ENCODE results near the gene ING4. TPM values are rescaled to one million over a fixed set of nuclear protein-coding genes. Genes with fewer than 3 reads are reported as not detected.
"Not testable (repeated sequence)": the region's sequence is repeated elsewhere in the genome, so short reads cannot be mapped to it uniquely, and the experiment has no call there.

ING4 gene
- polyA plus RNA-seq, result 76.6 TPM

DNA sequence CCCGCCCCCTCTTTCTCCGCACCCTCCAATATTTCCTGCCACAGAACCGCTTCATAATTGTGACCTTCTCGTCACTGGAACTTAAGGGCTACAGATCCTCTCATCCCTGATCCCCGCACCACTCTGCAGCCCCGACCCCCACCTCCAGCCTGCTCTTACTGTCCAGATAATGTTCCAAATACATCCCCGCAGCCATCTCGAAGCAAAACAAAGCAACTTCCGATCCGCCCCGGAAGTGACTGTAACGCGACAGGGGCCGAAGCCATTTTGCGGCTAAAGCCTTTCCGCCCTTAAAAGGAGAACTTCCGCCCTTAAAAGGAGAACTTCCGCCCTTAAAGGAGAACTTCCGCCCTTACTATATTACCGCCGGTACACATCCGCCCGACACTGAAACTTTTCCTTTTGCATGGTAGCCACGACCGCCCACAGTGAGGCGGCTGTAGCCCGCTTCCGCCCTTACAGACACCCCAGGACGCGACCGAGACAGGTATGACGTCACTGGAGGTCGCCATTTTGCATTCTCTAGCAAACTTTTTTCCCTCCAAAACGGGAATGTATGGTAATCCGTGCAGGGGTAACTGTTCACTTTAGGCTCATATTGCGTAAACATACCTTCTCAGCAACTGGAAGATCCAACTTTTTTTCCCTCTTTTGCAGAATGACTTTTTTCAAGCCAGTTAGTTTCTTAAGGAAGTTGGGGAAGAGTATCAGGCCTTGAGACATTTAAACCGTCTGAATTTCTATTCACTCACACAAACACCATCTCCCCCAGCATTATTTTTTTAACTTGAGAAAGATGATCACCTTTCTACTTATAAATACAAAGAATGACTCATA is at the start of gene ING4:
TSS of gene ING4 (minus strand) at position 214 of the 837 bp plus-strand sequence. CDS start at position 196, 18 bp downstream.
- H3K4me1 Mint-ChIP-seq, result peaks cover 11 to 22% (median 18%) of the 10 kb centered on the region in 3 donors
- no peaks in the 10 kb centered on the region for H3K27me3 Mint-ChIP-seq
- H3K4me3 Mint-ChIP-seq, result peak within 1 kb of the TSS; percentile 93 to 99 (median 98)
- no peaks in the 10 kb centered on the region for H3K9me3 Mint-ChIP-seq
- no peaks in the 10 kb centered on the region for H3K36me3 Mint-ChIP-seq
- H3K27ac Mint-ChIP-seq, result peak within 1 kb of the TSS; percentile 72 to 96 (median 91)

DNA sequence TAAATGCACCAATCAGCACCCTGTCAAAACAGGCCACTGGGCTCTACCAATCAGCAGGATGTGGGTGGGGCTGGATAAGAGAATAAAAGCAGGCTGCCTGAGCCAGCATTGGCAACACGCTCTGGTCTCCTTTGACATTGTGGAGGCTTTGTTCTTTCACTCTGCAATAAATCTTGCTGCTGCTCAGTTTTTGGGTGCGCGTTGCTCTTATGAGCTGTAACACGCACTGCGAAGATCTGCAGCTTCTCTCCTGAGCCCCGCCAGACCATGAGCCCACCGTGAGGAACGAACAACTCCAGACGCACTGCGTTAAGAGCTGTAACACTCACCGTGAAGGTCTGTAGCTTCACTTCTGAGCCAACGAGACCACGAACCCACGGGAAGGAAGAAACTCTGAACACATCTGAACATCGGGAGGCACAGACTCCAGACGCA is 46.1 kb upstream of the ING4 start:
- peaks cover 16% of the 10 kb centered on the region for H3K27me3 Mint-ChIP-seq
- H3K27ac Mint-ChIP-seq, result no peak overlapping the region
- H3K4me1 Mint-ChIP-seq, result no peaks in the 10 kb centered on the region
- H3K36me3 Mint-ChIP-seq, result no peaks in the 10 kb centered on the region
- H3K9me3 Mint-ChIP-seq, result no peaks in the 10 kb centered on the region
- H3K4me3 Mint-ChIP-seq, result peak overlapping the region in 2 of 4 donors; percentile 8 to 56

DNA sequence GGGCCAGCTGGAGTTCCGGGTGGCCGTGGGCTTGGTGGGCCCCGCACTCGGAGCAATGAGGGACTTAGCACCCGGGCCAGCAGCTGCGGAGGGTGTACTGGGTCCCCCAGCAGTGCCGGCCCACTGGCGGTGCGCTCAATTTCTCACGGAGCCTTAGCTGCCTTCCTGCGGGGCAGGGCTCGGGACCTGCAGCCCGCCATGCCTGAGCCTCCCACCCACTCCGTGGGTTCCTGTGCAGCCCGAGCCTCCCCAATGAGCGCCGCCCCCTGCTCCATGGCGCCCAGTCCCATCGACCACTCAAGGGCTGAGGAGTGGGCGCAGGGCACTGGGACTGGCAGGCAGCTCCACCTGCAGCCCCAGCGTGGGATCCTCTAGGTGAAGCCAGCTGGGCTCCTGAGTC is 45.4 kb upstream of the ING4 start:
- H3K27ac Mint-ChIP-seq, H3K9me3 Mint-ChIP-seq, H3K36me3 Mint-ChIP-seq, H3K4me1 Mint-ChIP-seq, H3K4me3 Mint-ChIP-seq: not testable (repeated sequence)
- peaks cover 22% of the 10 kb centered on the region for H3K27me3 Mint-ChIP-seq

DNA sequence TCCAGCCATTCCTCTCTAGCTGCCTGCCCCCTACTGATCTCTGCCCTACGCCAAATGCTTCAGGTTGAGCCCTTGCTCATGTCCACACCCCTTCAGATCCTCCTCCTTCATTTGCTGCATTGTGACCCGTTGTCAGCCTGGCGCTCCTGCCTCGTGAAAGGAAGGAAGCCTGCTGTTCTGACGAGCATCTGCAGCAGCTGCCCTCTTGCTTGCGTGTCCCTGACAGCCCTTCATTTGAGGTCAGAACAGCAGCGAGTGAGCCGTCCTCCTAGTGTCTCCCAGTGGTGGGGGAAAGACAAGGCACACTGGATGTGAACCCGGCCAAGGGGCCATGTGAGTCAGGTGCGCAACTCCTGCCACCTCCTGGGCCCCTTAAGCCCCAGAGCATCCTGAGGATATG is 40.7 kb upstream of the ING4 start:
- Mint-ChIP-seq H3K4me1 (peaks cover 8 to 14% (median 11%) of the 10 kb centered on the region in 3 donors), H3K36me3 (no peaks in the 10 kb centered on the region), H3K27me3 (peaks cover 49% of the 10 kb centered on the region), H3K27ac (no peak overlapping the region), H3K9me3 (peaks cover 0 to 3% (median 2%) of the 10 kb centered on the region in 3 donors), H3K4me3 (peak overlapping the region in 1 of 4 donors; percentile 42)

DNA sequence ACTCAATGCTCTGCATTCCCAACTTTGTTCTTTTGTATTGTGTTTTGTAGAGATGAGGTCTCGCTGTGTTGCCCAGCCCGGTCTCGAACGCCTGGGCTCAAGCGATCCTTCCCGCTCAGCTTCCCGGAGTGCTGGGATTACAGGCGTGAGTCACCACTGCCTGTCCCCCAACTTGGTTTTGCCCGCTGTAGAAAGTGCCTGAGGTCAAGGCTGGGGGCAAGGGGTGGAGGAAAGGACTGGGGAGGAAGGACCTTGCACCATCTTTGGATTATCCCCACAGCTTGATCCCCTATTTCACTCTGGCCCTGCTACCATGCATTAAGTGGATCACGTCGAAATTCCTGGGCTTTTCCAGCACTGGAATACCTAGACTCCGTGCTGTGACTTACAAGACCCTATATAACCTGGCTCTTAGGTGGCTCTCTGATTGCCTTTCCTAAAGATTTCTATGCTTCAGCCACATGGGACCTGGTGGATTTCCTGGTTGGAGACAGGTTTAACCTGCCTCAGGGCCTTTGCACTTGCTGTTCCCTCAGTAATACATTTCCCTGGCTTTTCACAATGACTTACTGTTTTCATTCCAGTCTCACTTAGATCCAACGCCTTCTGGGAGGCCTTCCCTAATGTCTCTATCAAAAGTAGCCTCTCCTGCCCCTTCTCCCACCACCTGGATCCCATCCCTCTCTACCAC is 38.3 kb upstream of the ING4 start:
- H3K4me1 Mint-ChIP-seq, result peaks cover 19 to 29% (median 25%) of the 10 kb centered on the region in 3 donors
- peak overlapping the region; percentile 46 to 83 (median 62) for H3K4me3 Mint-ChIP-seq
- no peak overlapping the region for H3K27ac Mint-ChIP-seq
- H3K27me3 Mint-ChIP-seq, result peaks cover 48% of the 10 kb centered on the region
- no peaks in the 10 kb centered on the region for H3K36me3 Mint-ChIP-seq
- peaks cover 0 to 3% (median 2%) of the 10 kb centered on the region in 3 donors for H3K9me3 Mint-ChIP-seq

DNA sequence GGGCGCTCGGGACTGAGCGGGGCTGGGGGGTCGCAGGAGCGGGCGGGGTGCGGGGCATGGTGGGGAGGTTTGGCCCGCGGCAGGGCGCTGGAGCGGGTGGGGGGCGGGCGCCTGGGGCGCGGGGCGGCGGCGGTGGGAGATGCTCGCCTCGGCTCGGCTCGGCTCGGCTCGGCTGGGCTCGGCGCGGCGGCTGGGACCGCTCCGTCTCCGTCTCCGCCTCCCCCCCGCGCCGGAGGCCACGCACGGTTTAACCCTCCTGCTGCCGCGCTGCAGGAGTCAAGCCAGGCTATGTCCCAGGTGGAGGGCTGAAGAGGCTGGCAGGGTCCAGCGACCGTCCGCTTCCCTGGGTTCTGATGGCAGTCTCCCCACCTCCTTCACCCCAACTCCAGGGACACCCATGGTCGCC is 37.7 kb upstream of the ING4 start, which contains the start of gene PIANP:
TSS of gene PIANP (minus strand) at position 170 of the 406 bp plus-strand sequence. CDS start 2,754 bp downstream, outside the sequence.
- peaks cover 48% of the 10 kb centered on the region for H3K27me3 Mint-ChIP-seq
- peak within 1 kb of the TSS in 1 of 3 donors; percentile 67 for H3K27ac Mint-ChIP-seq
- peaks cover 25 to 34% (median 25%) of the 10 kb centered on the region in 3 donors for H3K4me1 Mint-ChIP-seq
- H3K36me3 Mint-ChIP-seq, result no peaks in the 10 kb centered on the region
- H3K9me3 Mint-ChIP-seq, result peaks cover 0 to 3% (median 2%) of the 10 kb centered on the region in 3 donors
- peak within 1 kb of the TSS; percentile 46 to 83 (median 68) for H3K4me3 Mint-ChIP-seq

DNA sequence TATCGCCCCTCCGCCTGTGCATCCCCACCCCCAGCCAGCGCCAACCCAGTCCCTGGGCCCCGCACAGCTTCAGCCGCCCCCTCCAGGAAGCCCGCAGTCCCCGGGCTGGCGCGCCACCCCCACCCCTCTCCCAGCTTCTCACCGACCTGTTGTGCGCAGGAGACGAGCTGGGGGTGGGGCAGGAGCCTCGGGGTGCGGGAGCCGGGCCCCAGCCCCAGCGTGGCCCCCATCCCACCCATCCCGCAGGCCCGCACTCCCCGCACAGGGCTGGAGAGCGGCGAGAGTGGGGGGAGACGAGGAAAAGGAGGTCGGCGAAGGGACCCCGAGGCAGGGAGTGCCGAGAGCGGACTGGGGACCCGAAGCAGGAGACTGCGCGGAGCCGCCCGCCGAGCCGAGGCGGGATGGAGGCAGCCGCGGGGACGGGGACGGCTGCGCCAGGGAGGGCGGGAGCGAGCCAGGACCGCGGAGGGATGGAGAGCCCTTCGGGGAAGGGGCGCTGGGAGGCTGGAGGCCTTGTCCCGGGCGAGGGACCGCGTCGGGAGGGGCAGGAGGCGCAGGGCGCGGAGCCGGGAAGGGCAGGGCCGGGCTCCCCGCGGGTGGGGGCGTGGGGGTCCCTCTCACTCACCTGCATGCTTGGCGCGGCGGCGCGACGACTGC is 37.2 kb upstream of the ING4 start:
- peak overlapping the region in 2 of 4 donors; percentile 61 to 63 for H3K4me3 Mint-ChIP-seq
- H3K4me1 Mint-ChIP-seq, result peaks cover 25 to 37% (median 27%) of the 10 kb centered on the region in 3 donors
- peak overlapping the region in 1 of 3 donors; percentile 67 for H3K27ac Mint-ChIP-seq
- H3K27me3 Mint-ChIP-seq, result peaks cover 45% of the 10 kb centered on the region
- no peaks in the 10 kb centered on the region for H3K36me3 Mint-ChIP-seq
- H3K9me3 Mint-ChIP-seq, result peaks cover 0 to 3% (median 2%) of the 10 kb centered on the region in 3 donors

DNA sequence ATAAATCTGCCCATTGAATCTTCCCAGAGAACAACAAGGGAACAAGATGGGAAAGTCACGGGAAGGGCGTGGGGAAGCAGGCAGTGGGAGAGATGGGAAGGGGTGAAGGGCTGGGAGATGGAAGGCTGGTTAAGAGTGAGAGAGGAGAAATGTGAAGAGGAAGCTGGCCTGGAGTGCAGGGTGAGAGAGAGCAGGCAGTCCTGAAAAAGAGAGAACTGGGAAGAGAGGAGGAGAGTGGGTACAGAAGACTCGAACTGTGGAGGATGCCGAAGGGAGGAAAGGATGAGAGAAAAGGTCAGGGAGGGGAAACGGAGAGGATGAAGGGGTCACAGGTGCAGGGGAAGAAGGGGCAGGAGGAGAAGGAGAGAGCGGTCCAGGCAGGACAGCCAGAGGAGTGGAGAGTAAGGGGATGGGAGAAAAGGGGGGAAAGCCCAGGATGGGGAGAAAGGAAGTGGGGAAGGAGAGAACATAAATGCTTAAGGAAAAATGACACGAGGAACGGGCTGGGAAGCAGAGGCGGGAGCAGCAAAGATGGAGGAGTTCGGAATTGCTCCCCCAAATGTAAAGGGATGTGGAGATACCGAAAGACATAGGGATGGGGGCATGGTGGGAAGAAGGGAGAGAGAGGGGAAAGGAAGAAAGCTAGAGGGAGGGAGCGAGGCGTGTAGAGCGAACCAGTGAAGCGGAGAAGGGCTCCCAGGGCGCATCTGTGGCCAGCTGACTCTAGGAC is 36.5 kb upstream of the ING4 start:
- Mint-ChIP-seq H3K4me1 (peaks cover 25 to 38% (median 30%) of the 10 kb centered on the region in 3 donors), H3K36me3 (no peaks in the 10 kb centered on the region), H3K27me3 (peaks cover 41% of the 10 kb centered on the region), H3K27ac (peak overlapping the region in 1 of 3 donors; percentile 67), H3K4me3 (peak overlapping the region in 3 of 4 donors; percentile 61 to 90 (median 67)), H3K9me3 (peaks cover 0 to 3% (median 2%) of the 10 kb centered on the region in 3 donors)

DNA sequence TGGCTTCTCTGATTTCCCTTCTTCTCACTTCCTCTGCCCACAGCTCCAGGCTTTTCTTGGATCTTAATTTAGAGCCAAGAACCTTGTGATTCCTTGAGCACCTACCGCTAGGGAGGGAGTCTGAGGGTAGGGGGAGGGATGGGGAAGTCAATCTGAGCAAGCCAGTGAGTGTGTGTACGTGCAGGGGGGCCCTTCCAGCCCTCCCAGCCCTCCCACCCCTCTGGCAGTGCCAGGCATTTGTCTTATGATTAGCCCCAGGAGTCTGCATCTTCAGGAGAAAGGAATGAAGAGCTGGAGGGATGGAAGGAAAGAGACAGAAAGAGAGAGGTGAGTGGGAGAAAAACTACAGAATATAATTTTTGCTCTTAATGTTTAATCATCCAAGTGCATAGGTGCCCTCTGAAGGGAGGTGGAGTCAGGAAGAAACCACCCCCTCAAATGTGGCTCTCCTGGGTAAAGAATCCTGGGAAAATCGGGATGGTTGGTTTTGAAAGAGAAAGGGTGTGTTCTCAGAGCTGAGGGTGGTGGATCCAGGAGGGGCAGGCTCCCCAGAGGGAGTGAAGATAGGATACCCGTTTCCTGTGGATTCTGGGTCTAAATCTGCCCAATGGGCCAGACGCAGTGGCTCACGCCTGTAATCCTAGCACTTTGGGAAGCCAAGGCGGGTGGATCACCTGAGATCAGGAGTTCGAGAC is 35.6 kb upstream of the ING4 start:
- H3K4me3 Mint-ChIP-seq, result no peak overlapping the region
- peaks cover 34% of the 10 kb centered on the region for H3K27me3 Mint-ChIP-seq

DNA sequence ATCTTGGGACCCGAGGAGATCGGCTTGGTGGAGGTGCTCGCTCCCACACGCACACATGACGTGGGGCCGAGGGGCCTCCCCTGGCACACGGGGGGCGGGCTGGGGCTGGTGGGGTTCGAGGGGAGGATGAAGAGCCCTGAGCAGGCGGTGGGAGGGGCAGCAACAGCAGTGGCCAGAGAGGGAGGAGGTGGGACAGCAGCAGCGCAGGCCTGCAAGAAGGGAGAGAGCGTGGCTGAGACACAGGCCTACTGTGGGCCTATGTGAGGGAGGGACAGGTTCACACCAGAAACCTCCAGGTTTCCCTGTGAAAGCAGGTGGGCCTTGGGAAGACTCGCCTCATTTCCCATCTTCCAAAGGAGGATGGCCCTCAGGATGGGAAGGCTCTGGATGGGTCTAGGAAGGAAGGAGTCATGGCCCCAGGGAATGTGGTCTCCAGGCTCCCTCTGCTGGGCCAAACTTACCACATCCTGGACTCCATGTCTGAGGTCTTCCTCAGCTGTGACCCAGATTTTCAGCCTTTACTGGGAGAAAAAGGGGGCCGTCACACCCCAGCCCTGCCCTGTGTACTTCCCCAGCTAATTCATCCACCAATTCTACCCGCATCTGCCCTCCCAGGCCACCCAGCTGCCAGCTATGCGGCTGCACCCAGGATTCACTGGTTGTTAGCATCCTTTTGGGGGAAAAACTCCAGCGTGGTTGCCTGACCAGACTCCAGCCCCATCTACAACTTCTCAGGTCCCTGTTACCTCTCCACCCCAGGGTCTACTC is 34.8 kb upstream of the ING4 start:
- H3K4me1 Mint-ChIP-seq, result peaks cover 25 to 39% (median 30%) of the 10 kb centered on the region in 3 donors
- H3K27me3 Mint-ChIP-seq, result peaks cover 27% of the 10 kb centered on the region
- no peaks in the 10 kb centered on the region for H3K36me3 Mint-ChIP-seq
- peaks cover 0 to 3% (median under 1%) of the 10 kb centered on the region in 3 donors for H3K9me3 Mint-ChIP-seq
- H3K27ac Mint-ChIP-seq, result no peak overlapping the region
- H3K4me3 Mint-ChIP-seq, result peak overlapping the region in 1 of 4 donors; percentile 43

More for the DNA sequence above, 35.6 kb upstream of the ING4 start:
- no peaks in the 10 kb centered on the region for H3K36me3 Mint-ChIP-seq
- H3K27ac Mint-ChIP-seq, result no peak overlapping the region
- H3K4me1 Mint-ChIP-seq, result peaks cover 25 to 38% (median 30%) of the 10 kb centered on the region in 3 donors
- peaks cover 0 to 3% (median 2%) of the 10 kb centered on the region in 3 donors for H3K9me3 Mint-ChIP-seq

DNA sequence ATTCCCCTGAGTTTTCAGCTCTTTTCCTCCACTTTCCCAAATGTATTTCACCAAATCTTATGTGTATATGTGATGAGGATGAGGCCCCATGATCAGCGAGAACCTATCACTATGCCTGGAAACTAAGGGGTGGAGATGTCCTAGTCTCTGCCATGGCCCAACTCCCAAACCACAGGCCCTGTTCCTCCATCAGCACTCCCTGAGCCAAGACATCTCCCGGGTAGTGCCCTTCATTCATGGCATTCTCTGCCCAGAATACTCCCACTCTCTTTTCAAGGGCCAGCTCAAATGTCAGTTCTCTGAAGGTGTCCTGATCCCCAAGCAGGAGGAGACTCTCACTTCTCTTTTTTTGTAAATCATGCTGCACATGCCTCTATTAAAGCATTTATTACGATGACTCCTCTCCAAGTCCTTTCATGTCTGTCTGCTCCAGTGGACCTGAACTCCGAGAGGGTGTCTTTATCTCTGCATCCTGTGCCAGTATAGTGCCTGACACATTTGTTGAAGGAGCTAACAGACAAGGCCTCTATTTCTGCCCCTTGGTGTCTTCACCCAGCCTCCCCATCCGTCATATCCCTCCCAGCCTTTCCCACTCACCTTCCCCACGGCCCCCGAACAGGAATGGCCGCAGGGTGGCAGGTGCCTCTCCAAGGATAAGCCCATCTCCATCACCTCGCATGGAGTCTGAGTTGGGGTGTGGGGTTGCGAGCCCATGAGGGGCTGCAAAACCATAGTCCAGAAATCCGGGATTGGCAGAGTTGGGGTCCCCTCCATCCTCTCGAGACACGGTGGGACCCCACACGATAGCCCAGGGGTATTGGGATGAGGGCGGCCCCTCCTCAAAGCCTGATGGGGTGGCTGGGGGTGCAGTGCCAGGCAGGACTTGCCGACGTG is 34.0 kb upstream of the ING4 start:
- peak overlapping the region; percentile 22 to 72 (median 60) for H3K4me3 Mint-ChIP-seq

More for the DNA sequence above, 34.0 kb upstream of the ING4 start:
- H3K9me3 Mint-ChIP-seq, result peaks cover 0 to 3% (median 0%) of the 10 kb centered on the region in 3 donors
- no peaks in the 10 kb centered on the region for H3K36me3 Mint-ChIP-seq
- H3K27me3 Mint-ChIP-seq, result peaks cover 20% of the 10 kb centered on the region
- peak overlapping the region in 2 of 3 donors; percentile 4 to 65 for H3K27ac Mint-ChIP-seq
- H3K4me1 Mint-ChIP-seq, result peaks cover 20 to 41% (median 30%) of the 10 kb centered on the region in 3 donors
